CD4-positive, alpha-beta T cell treated with Interleukin-1 beta for 1 hour (primary cell): ENCODE measurements around the gene TECPR2.
A peak's percentile ranks its signal among the peaks of the same experiment; 100 is the strongest.
"Not testable (repeated sequence)": the region's sequence is repeated elsewhere in the genome, so short reads cannot be mapped to it uniquely, and the experiment has no call there.

ENCODE experiments used
- DNase-seq, 2 donors: peaks; one replicate each; pipeline ENCODE4 v3.0.0-alpha.2; 2020 to 2022

Gene TECPR2

DNA sequence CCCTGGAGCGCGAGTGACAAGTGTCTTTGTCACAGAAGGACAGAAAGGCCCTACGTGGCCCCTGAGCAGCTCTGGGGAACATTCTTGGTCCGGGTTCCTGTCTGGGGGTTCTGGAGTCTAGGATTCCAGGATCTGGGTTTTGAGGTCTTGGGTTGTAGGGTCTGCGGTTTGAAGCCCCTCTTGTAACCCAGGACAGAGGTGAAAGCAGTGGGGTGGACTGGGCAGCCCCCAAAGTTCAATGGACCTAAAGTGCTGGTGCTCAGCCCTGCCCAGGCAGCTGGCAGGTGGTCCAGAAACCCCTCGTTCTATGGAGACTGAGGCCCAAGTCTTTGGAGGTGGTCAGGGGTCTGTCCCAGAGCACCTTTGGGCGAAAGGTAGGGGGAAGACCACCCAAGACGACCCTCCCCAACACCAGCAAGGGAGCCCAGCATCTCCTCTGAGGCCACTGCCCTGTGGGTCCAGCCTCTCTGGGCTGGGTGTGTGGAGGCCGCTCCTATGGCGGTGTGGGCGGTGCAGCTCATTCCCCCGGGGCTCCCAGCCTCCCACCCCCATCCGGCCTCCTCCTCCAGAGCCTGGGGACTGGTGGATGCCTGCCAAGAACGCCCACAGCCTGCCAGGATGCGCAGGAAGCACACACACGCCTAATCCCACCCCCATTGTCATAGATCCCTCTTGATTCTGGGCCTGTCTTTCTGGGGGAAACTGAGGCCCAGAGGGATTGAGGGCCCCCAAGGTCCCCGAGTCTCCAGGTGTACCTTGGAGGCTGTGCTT lies 177.0 kb downstream of the TECPR2 start:
- DNase-seq, result no peak

GRCh38 chr14:102540315-102541028 lies 177.7 kb downstream of the TECPR2 start:
- no peak for DNase-seq

GRCh38 chr14:102541029-102541491 lies 178.3 kb downstream of the TECPR2 start:
- DNase-seq, result not testable (repeated sequence)

DNA sequence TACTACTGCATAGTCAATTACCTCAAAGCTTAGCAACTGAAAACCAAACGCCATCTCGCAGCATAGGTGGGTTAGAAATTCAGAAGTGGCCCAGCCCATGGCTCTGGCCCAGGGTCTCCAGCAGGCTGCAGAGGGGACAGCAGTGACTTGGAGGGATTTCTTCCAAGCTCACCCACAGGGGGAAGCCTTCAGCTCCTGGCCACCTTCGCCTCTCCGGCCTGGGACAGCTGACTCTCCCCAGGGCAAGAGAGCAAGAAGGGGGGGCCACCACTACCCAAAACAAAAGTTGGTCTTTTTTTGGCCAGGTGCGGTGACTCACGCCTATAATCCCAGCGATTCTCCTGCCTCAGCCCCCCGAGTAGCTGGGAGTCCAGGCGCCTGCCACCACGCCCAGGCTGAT lies 179.0 kb downstream of the TECPR2 start:
- DNase-seq, result no peak

GRCh38 chr14:102544046-102544746 lies 181.5 kb downstream of the TECPR2 start:
- no peak for DNase-seq

DNA sequence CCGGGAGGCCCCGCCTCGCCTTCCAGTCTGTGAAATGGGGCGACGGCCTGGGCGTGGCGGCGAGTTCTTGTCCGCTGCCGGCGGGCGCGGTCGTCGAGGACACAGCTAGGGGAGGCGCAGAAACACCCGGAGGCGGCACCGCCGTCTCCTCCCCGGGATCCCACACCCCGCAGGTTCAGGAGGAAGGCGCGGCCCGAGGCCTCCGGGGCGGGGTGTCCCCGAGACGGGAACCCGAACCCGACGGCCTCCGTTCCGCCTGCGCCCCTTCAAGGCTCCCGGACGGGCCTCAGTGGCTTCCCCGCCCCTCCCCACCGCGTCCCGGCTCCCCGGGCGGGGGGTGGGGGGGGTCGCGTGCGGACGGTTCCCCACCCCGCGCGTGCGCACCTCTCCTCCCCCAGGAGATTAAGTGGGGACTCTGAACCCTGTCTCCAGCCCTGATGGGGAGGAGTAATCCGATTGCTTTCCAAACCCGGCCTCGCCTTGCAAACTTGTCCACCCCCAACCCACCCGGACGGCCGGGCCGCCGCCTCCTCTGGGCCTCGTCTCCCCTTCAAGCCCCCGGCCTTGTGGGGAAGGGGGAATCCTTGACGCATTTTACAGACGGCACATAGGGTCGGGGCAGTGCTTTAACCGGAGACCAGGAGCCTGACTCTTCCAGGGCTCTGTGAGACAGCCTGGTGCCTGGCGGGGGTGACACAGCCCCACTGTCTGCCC lies 182.2 kb downstream of the TECPR2 start:
- DNase-seq, result peak; percentile 26 to 27

DNA sequence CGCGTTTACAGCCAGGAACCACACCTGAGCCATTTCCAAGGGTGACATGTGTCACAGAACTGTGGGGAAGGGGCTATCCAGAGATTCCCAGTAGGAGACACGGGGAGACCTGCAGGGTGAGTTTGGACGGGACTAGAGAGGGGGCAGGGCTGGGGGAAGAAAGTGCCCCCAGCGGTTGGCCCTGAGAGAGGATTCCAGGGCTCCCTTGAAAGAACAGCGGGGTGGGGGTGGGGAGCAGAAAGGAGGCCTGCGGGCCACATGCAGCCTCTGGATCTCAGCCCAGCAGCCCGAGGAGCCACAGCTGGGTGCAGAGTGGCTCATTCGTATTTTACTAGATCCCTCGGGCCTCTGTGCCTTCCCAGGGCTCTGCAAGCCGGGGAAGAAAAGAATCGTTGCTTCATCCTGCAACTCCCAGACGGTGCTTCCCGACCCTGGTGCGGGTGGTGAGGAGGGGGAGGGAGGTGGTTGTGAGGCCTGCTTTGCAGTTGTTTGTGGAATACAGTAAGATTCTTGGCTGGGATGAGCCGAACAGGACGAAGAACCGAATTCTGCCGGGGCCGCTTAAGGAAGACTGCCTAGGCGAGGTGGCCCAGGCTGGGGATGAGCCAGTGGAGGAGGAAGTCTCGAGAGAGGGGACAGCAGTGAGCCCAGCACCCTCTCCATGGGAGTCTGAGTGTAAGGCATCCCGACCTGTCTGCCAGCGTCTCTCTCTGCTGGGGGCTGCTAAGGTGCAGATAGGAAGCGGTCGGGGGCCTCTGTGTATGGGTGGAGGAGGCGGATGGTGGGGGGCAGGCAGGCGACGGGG lies 182.9 kb downstream of the TECPR2 start:
- no peak for DNase-seq

DNA sequence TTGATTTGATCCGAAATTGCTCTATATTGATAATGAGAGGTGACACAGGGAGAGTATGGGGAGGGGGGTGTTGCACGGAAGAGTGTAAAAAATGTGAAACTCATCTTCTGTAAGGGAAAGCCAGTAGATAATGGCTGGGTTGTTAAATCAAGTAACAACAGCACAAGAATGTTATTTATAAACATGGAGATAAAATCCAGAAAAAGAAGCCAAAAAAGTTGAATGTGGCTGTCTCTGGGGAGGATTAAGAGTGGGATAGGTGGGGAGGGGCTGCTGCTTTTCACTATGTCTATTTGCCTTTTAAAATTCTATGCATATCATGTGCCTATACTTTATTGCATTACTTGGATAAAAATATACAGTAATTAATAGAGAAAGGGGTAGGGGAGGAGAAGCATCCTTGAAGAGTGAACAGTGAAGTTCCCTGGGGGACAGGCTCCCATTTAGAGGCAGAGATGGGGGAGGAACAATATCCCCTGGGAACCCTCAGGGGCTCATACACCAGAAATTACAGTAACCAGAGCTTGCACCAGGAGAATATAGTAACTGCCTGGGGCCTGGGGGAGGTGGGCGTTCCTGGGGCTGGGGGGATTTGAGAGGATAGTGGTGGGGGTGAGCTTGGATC lies 186.0 kb downstream of the TECPR2 start:
- no peak for DNase-seq

DNA sequence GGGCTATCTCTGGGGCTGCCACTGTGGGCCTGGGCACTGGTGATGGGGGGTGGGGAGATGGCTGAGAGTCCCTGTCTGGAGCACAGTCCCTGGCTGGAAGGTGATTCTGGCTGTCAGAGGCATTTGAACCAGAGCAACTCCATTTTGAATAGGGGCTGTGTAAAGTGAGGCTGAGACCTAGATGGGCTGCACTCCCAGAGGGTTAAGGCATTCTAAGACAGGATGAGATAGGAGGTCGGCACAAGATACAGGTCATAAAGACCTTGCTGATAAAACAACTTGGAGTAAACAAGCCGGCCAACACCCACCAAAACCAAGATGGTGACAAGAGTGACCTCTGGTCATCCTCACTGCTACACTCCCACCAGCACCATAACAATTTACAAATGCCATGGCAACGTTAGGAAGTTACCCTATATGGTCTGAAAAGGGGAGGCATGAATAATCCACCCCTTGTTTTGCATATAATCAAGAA lies 188.2 kb downstream of the TECPR2 start:
- DNase-seq, result not testable (repeated sequence)
